GM21447 (cell line): Measurements from ENCODE around the gene CDH15.
A peak's percentile ranks its signal among the peaks of the same experiment; 100 is the strongest.

ENCODE experiments used
- ATAC-seq: cut with Tn5 transposase; IDR thresholded peaks from one replicate; pipeline ENCODE4 v1.9.1; 2021; ENCODE audit not compliant: unreplicated experiment

The CDH15 gene

DNA sequence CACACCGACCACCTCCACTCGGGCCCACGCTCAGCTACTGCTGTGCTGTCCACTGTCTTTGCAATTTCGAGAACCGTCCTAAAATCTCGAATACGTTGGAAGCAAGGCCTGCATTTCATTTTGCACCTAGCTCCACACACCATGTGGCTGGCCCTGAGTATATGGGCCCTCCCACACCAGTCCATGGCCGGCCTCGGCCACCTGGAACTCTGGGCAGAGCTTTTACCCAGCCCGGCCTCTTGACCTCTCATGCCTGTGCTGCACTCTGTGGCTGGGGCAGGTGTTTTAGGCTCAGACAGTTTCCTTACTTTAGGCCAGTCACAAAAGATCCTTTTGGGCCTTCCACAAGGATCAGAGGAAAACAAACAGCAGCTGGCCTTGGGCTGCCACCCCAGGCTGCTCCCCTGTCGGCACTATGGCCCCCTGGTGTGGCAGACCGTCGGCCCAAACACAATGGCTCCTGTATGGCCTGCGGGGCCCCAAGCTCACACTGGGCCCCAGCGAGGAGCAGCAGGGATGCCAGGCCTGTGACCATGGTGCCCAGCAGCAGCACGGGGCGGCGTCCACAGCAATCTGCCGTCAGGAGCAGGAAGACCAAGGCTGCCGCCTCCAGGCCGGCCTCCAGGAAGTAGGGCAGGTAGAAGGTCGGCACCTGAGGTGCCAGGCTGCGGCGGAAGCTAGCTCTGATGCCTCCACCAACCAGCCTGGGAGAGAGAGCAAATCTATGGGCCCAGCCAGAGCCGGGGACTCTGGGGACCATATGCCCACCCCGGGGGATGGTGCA, 26.3 kb downstream of the CDH15 start:
- ATAC-seq = no peak

- no peak for ATAC-seq
These were observed 27.1 kb downstream of the CDH15 start for GRCh38 chr16:89198417-89199240.

GRCh38 chr16:89199241-89200123, 27.9 kb downstream of the CDH15 start:
- no peak for ATAC-seq

- ATAC-seq = no peak
These were observed 28.7 kb downstream of the CDH15 start, which contains the start of gene SLC22A31 for GRCh38 chr16:89200124-89200849. Gene SLC22A31, minus strand, starts transcription at chr16:89200537. Its CDS starts 36 bp downstream, at chr16:89200501.

GRCh38 chr16:89200850-89201411, 29.4 kb downstream of the CDH15 start:
- ATAC-seq = no peak

DNA sequence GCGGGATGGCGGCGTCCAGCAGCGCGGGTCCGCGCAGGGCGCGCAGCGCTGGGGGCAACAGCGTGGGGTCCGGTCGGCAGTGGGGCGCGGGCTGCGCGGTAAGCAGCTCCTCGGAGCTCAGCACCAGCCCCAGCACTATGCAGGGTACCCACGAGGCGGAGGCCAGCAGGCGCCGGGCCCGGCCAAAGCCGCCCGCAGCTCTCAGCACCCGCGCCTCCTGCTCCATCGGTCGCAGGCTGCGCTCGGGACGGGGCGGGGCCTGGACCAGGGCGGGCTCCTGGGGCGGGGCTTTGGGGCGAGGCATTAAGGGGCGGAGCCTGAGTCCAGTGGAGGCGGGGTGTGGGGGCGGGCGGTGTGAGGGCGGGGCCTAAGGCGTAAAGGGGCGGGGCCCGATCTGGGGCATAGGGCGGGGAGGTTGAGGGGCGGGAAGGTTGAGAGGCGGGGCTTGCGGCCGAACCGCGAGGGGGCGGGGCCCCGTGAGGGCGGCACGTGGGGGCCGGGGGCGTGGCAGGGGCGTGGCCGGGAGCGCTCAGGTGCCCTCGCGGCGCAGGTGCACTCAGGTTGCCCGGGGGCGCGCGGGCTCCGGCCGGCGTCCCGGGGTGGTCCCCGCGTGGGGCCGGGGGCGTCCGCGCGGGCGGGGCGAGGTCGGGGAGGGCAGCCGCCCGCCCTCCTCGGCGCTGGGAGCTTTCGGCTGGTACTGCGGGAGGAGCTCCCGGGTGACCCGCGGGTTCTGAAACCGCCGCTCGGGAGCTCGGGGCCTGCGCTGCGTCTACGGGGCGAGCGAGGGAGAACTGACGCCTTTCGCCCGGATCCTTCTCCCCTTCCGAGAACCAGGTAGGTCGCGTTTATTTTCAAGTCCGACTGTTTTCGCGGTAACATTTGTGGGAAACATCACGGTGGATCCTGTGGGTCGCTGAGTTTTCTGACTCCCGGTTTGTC, 30.2 kb downstream of the CDH15 start:
- ATAC-seq = no peak

DNA sequence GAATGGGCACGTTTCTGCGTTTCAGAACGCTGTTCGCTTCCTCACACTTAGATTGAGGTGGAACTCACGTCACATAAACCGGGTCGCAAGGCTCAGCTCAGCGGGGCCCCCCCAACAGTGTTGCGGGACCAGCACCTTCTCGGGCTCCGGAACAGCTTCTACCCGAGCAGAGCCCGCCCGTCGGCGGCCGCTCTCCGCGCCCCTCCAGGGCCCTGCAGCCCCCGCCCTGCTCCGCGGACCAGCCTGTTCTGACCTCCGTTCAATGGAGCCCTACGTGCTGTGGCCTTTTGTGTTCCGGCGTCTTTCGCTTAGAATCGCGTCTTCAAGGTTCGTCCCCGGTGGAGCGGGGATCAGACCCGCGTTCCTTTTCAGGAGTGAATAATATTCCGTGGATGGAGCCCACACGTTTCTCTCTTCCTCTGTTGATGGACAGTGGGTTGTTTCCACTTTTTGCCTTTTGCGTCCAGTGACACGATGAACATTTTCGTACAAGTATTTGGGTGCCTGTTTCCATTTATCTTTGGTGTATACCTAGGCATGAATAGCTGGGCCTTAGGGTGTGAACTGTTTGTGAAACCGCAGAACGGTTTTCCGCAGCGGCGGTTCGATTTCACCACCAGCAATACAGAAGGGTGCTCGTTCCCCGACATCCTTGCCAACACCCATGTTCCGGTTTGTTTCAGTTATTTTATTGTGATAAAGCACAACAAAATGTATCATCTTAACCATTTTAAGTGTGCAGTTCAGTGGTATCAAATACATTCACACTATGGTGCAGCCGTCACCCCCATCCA, 31.1 kb downstream of the CDH15 start:
- no peak for ATAC-seq

- no peak for ATAC-seq
These were observed 36.4 kb downstream of the CDH15 start for GRCh38 chr16:89207993-89208392.

DNA sequence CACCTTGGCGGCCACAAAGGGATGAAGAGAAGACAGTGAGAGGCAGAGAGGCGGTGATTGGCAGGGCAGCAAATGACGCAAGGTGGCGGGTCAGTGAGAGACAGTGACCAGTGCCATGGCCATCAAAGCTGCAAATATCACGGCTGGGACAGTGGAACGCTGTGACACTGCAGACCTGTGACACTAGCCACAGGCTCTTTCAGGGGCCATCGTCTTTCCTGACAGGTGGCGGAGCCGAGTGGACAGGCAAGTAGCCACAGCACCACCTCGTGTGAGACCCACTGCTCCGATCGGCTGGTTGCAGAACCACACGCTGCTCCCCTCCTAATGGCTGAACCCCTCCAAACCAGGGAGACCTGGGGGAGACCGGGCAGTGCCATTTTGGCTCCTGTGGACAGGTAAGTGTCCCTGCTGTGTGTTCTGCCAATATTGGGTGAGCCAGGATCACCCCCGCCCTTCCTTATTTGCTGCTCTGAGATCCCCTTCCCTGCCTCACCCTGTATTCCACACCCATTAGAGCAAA, 38.0 kb downstream of the CDH15 start:
- ATAC-seq = no peak

GRCh38 chr16:89210165-89210903, 38.8 kb downstream of the CDH15 start:
- no peak for ATAC-seq

DNA sequence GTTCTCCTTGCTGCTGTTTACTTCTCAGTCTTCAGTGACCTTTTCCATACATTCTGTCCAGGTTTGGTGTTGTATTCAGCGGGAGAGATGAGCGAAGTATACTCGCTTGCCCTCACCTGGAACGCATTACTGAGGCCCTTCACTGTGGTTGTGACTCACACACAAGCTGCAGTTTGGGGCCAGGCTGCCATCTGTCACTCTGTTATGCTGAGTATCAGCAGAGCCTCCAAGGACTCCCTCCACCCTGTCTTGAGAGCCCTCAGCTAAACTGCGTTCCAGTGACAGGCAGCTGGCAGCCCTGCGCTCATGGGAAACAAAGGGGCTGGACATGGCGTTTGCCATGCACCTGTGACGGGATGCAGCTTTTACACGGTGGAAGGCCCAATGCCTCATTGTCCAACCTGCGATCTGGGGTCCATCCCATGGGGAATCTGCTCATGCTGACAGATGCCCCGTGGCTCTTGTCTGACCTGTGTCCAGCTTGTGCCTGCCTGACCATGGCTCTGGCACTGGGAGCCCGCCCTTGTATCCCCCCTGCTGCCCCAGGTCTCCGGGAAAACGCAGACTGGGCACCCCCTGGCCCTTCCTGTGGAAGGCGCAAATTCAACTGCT, 39.5 kb downstream of the CDH15 start:
- ATAC-seq = no peak

DNA sequence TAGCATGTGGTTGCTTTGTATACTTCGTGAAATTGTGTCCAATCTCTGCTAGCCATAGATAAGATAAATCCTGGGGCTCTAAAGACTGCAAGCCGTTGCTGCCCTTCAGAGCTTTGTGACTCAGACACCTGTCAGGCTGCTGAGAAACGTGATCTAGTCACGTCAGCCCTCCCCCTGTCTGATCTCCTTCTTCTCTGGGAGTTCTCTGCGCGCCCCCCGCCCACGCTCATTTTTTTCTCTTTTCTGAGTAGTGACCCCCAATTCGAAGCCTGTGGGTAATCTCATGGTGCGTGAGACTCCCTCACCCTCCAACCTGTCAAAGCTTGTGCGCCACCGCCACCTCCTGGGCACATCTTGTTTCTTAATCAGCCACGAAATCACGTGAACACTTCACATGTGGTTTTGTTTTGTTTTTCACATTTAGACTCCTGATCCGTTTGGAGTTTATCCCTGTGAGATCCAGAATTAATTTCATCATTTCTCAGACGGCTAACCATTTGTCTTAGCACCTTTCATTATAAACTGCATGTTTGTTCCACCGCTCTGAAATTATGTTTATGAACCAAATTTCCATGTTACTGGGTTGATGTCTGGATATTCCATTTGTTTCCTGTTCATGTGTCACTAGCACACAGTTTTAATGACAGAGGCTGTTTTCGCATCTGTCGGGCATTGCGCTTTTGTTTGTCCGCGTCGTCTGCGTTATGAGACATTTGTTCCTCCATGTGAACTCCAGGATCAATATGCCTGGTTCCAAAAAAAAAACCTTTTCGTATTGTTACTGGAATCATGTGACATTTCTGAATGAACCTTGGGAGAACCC, 45.0 kb downstream of the CDH15 start:
- peak; percentile 55 for ATAC-seq

GRCh38 chr16:89217138-89217387, 45.5 kb downstream of the CDH15 start:
- no peak for ATAC-seq

GRCh38 chr16:89217388-89218191, 46.0 kb downstream of the CDH15 start, which contains the start of gene ZNF778:
Gene ZNF778, plus strand, starts transcription at chr16:89217703. Its CDS starts 3,425 bp downstream, at chr16:89221128.
- ATAC-seq = peak; percentile 73

DNA sequence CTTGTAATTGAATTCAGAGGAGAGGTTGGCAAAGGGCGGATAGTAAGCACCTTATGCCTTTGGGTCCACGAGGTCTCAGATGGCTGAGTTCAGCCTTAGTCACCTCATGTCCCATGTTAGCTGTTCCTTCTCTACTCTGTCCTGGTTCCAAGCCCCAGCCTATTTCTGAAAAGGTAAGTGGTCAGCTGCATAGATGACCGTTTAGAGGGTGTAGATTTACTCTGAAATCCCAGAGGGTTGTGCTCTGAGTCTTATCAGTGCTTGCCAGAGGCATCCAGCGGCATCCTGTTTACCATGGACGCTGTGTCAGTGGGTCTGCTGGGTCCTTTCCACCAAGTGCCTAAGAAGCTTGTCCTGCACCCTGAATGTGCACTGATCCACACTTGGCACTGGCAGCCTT, 47.8 kb downstream of the CDH15 start:
- no peak for ATAC-seq
